H4 (cell line): ENCODE measurements around the gene MED1. TPM values are rescaled to one million over a fixed set of nuclear protein-coding genes. Genes with fewer than 3 reads are reported as not detected.

Experiments used
- DNase-seq: peaks from one replicate; pipeline ENCODE4 v3.0.0-alpha.2; 2015; ENCODE audit warnings: low spot score
- total RNA-seq: library from RNA; depleted of rRNA; stranded (reverse); fragments of >200 nt; shearing (Covaris generic); gene quantifications from 2 replicates; pipeline ENCODE4 v1.2.3, GENCODE V29; 2014; rRNA removed

MED1 gene
- total RNA-seq, 1 experiment from 2014 or later, result 14.2 TPM

DNA sequence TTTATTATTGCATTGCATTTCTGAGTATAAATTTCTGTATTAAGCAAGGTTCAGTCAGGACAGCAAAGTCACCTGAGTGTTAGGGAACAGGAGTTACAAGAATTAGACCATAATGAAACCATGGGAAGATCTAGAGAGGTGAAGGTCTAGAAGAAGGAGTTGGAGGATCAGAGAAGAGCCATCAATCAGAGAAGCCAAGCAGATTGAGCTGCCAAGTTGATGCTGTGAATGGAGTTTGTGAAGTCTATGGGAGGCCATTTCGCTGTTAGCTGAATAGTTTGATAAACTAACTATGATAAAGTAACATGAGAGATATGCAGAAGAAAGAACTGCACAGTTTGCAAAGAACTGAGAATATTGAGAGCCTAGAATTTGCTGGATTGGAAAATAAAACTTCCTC is 90.0 kb downstream of the MED1 start:
- DNase-seq, result no peak

DNA sequence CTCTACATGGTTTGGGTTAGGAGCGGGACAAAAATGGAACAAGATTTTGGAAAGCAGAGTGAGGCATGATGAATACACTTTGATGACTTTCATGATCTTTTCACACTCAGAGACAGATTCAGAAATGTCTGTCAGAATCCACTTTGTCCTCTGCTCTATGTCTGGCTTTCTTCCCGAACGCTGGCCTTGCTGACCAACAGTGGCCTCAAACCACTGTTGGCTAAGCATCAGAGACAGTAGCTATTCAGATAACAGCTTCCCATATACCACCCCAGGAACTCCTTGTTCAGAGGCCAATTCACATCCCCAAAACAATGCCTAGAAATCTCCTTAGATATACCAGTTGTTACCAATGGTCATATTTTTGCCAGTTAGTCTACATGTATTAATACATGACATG is 90.5 kb downstream of the MED1 start:
- DNase-seq, result no peak

DNA sequence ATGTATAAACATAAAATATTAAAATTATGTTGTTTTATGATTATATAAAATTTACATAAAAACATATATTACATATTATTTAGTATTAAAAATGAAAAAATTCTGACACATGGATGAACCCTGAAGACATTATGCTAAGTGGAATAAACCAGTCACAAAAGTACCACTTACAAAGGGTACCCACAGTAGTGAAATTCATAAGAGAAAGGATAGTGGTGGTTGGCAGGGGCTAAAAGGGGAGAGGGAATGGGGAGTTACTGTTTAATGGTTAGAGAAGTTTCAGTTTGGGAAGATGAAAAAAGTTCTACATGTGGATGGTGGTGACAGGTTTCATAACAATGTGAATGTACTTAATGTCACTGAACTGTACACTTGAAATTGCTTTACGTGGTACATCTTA is 91.1 kb downstream of the MED1 start:
- no peak for DNase-seq

DNA sequence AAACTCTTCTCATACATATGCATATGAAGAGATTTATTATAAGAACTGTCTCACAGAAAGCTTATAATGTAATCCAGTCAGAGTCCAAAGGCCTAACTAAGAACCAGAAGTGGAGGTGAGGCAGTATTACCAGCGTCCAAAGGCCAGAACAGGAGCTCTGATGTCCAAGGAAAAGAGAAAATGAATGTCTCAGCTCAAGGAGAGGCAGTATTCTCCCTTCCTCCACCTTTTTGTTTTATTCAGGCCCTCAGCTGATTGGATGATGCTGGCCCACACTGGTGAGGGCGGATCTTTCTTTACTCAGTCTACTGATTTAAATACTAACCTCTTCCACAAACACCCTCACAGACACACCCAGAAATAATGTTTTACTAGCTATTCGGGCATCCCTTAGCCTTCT is 93.1 kb downstream of the MED1 start:
- no peak for DNase-seq

DNA sequence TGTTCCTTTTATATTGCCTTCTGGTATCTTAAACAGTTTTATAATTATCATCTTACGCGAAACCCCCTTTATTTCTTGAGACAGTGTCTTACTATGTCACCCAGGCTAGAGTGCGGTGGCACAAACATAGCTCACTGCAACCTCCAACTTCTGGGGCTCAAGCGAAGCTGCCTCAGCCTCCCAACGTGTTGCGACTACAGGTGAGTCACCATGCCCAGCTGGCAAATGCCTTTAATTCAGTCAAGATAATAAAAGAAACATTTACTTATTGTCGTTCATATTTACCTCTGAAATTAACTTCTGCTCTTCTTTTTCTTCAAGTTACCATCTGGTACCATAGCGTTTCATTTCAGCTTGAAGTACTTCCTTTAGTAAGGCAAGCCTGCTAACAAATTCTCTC is 93.6 kb downstream of the MED1 start:
- DNase-seq, result no peak

Other genes with a start within 250 kb of the MED1 start
- gene STAC2, start 225.3 kb downstream of the MED1 start, total RNA-seq, result 0.04 TPM in 1 of 2 replicates, not detected in the other
- gene FBXL20, start 49.6 kb downstream of the MED1 start, total RNA-seq, result 8.2 and 9.9 TPM in 2 replicates
- gene CDK12, start 10.2 kb upstream of the MED1 start, total RNA-seq, result 15.5 and 16.4 TPM in 2 replicates
- 0.02 TPM in 1 of 2 replicates, not detected in the other for gene NEUROD2, start 156.7 kb upstream of the MED1 start, total RNA-seq
- gene PPP1R1B, start 175.7 kb upstream of the MED1 start, total RNA-seq, result not detected in 2 replicates
- 20.7 and 22.9 TPM in 2 replicates for gene STARD3, start 185.9 kb upstream of the MED1 start, total RNA-seq
- 0.81 TPM in 1 of 2 replicates, not detected in the other for gene TCAP, start 214.1 kb upstream of the MED1 start, total RNA-seq
- gene PNMT, start 217.2 kb upstream of the MED1 start, total RNA-seq, result not detected in 2 replicates
- gene PGAP3, start 236.8 kb upstream of the MED1 start, total RNA-seq, result 10.9 and 11.4 TPM in 2 replicates
- gene ERBB2, start 248.8 kb upstream of the MED1 start, total RNA-seq, result 10.1 and 18.5 TPM in 2 replicates